ENCODE data around the gene FRMD4A.

FRMD4A gene

DNA sequence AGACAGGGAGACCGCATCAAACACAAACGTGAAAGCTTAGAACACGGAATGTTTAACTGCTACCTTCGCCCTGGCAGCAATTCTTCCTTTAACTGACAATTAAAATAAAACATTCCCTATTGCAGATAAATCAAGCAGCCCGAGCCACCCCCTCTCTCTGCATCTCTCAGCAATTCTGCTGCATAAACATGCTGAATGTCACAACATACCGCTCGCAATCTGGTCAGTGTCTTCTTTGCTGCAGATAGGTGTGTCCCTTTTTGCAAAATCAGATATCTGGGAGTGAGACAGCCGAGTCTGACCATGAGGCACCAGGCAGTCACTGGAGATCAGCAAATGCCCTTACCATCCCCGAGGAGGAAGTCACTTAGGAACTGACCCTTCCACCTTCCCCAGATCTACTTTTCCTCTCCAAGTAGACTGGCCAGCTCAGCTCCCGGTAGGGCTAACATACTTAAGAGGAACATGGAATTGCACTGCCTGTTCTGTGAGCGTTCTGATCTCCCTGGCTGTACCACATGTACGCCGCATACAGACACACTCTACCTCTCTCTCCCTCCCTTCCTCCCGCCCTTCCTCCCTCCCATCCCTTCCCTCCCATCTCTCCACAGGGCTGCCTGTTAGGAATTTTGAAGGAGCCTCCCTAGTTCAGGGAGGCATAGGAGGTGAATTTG, at the start of gene FRMD4A:
FRMD4A (minus strand) TSS at position 537 of the 674 bp plus-strand sequence.
- ChIA-PET POLR2A (interaction anchor here (0.7 kb wide), 1 partner anchor 10 kb away, joined by 4 read pairs; no protein-coding TSS in a partner anchor), CTCF (interaction anchor here (0.7 to 2.3 kb wide), 2 partner anchors 10 to 34 kb away, joined by 3 to 7 read pairs; no protein-coding TSS in a partner anchor)
- no peak for DNase-seq (ENCODE audit: extremely low spot score)
- TF ChIP-seq, protein P1, sequence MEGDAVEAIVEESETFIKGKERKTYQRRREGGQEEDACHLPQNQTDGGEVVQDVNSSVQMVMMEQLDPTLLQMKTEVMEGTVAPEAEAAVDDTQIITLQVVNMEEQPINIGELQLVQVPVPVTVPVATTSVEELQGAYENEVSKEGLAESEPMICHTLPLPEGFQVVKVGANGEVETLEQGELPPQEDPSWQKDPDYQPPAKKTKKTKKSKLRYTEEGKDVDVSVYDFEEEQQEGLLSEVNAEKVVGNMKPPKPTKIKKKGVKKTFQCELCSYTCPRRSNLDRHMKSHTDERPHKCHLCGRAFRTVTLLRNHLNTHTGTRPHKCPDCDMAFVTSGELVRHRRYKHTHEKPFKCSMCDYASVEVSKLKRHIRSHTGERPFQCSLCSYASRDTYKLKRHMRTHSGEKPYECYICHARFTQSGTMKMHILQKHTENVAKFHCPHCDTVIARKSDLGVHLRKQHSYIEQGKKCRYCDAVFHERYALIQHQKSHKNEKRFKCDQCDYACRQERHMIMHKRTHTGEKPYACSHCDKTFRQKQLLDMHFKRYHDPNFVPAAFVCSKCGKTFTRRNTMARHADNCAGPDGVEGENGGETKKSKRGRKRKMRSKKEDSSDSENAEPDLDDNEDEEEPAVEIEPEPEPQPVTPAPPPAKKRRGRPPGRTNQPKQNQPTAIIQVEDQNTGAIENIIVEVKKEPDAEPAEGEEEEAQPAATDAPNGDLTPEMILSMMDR (IDR thresholded peaks at IDR 0.05; ENCODE audit: control extremely low read depth, extremely low read depth, low read depth, missing control alignments): no peak

DNA sequence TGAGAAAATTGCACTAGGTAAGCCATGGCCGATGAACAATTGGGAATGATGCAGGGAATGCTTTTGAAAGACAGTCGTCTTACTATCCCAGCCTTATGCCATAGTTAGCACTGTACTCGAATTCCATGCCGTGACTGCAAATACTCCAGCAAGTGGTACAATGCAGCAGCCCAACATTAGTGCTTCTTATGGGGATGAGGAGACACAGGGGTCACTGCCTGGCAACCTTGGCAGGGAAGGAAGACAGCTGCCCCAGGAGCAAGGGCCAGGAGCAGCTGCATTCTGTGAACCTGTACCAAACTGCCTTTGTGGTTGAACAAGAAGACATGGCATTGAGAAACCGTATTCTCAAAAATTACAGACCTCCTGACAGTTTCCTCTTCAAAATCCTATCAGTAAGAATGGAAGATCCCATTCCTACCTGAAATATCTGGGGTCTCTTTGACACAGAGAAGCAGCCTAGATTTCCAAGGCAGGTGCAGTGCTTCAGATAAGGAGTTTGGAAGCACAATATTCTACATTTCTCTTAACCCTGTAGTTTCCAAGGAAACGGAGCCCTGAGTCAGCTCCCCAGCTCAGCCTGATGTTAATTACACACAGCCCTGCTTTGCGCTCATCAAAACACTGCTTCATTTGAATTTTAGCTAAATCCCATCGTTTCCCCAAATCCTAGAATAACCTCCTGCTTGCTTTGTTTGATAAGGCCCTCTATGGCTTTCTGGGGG, 49.0 kb upstream of the FRMD4A start:
- ChIA-PET POLR2A (no interaction called here), CTCF (no interaction called here)
- no peak for DNase-seq (ENCODE audit: extremely low spot score)
- TF ChIP-seq, protein P1 (IDR thresholded peaks at IDR 0.05; ENCODE audit: control extremely low read depth, extremely low read depth, low read depth, missing control alignments): no peak

DNA sequence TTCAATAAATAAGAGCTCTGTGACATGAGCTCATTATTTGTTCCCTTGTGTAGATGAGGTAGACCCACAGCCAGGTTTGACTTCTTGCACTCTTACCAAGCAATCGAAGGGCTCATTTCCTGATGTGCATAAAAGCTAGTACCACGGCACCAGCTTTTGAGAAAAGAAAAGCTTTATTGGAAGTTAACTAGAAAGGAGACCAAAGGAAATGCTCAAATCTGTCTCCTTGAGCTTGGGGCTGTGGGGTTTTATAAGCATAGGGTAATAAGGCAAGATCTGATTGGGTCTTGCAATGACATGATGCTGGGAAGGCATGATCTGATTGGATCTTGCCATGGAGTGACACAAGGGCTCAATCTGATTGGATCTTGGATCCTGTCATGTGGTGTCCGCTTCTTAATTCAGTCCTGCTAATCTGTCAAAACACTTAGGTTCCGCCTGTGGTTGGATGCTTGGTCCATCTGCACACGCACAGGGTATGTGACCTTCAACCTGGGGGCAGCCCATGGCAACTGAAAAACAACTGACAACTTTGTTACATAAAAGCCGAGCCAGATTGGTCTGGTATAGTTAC, 47.8 kb upstream of the FRMD4A start:
- POLR2A ChIA-PET: no interaction called here
- DNase-seq (ENCODE audit: extremely low spot score): no peak
- TF ChIP-seq, protein P1 (IDR thresholded peaks at IDR 0.05; ENCODE audit: control extremely low read depth, extremely low read depth, low read depth, missing control alignments): no peak
- CTCF ChIA-PET: no interaction called here

DNA sequence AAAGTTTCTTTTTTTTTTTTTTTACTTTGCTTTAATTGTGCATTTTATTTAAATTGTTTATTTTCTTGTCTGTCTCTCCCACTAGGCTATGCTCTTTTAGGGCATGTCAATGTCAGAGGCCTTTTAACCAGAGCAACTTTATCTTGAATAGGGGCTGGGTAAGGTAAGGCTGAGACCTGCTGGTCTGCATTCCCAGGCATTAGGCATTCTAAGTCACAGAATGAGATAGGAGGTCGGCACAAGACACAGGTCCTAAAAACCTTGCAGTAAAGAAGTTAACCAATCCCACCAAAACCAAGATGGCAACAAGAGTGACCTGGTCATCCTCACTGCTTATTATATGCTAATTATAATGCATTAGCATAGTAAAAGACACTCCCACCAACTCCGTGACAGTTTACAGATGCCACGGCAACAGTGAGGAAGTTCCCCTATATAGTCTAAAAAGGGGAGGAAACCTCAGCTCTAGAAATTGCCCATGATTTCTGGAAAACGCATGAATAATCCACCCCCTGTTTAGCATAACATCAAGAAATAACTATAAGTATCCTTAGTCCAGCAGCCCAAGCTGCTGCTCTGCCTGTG, 47.0 kb upstream of the FRMD4A start:
- ChIA-PET CTCF (no interaction called here), POLR2A (no interaction called here)
- DNase-seq (ENCODE audit: extremely low spot score): no peak
- TF ChIP-seq, protein P1 (IDR thresholded peaks at IDR 0.05; ENCODE audit: control extremely low read depth, extremely low read depth, low read depth, missing control alignments): no peak

DNA sequence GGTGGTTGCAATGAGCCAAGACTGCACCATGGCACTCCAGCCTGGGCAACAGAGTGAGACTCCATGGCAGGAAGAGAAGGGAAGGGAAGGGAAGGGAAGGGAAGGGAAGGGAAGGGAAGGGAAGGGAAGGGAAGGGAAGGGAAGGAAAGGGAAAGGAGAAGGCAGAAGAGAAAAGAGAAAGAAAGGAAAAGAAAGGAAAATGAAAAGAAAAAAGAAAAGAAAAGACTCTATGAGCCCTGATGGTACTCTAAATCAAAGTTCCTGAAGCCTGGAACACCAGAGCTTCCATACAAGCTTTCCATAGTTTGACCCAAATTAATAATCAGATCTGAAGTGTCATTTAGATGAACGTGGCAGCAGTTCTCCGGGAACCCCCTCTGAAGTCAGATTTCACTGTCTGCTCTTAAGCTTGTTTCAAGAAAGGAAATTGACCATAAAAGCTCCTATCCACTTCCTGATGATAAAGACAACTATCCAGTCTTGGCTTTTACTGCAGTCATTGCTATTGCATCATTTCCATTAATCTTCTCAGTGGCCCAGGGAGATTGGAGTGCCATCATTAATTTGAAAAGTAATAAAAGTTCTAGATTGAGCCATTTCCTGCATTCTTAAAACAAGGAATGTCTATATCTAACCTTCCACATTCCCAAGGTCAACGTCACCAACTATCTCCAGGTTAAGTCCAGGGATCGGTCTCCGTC, 44.2 kb upstream of the FRMD4A start:
- ChIA-PET CTCF (no interaction called here), POLR2A (no interaction called here)
- DNase-seq (ENCODE audit: extremely low spot score): no peak
- TF ChIP-seq, protein P1 (IDR thresholded peaks at IDR 0.05; ENCODE audit: control extremely low read depth, extremely low read depth, low read depth, missing control alignments): no peak

DNA sequence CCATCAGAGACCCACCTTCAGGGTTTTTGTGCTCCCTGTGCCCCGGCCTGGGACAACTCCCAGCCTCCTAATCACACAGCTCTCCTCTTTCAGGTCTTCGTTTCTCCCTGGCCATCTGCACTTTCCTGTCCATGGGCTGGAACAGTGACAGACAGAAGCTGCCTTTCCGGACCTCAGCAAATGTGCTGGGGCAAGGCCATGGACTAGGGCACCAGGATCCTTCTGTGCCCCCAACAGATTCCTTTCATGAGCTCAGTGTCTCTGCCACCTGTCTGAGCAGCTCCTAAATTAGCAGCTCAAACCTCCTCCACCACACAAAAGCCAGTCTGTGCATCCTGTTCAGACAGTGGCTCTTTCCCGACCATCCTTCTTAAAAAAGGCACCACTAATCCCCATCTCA, 41.9 kb upstream of the FRMD4A start:
- POLR2A ChIA-PET: no interaction called here
- CTCF ChIA-PET: interaction anchor here (1.2 to 1.8 kb wide), 2 partner anchors 10 to 13 kb away, joined by 3 read pairs; no protein-coding TSS in a partner anchor
- TF ChIP-seq, protein P1 (IDR thresholded peaks at IDR 0.05; ENCODE audit: control extremely low read depth, extremely low read depth, low read depth, missing control alignments): no peak
- DNase-seq (ENCODE audit: extremely low spot score): no peak
